A673 (cell line): Measurements from ENCODE around the gene THRB.

ENCODE experiments used
- EZH2 ChIP-seq: fragments of 200-600 bp; sonication (generic); IDR thresholded peaks from 2 replicates; pipeline ENCODE4 v1.6.1; 2017; ENCODE audit warnings: borderline replicate concordance, low read depth, mild to moderate bottlenecking, mixed read lengths, antibody characterized with exemption, low read length; ENCODE audit not compliant: poor library complexity, severe bottlenecking
- TF ChIP-seq, protein P1 (sequence below): fragments of 300-800, 200-600 bp; sonication (generic); conservative IDR thresholded peaks from 2 replicates; pipeline ENCODE4 v1.5.1; 2017; ENCODE audit warnings: low read depth, mild to moderate bottlenecking, antibody characterized with exemption, low read length, moderate library complexity, mixed read lengths

- TF ChIP-seq EZH2: no peak
- TF ChIP-seq, protein P1, sequence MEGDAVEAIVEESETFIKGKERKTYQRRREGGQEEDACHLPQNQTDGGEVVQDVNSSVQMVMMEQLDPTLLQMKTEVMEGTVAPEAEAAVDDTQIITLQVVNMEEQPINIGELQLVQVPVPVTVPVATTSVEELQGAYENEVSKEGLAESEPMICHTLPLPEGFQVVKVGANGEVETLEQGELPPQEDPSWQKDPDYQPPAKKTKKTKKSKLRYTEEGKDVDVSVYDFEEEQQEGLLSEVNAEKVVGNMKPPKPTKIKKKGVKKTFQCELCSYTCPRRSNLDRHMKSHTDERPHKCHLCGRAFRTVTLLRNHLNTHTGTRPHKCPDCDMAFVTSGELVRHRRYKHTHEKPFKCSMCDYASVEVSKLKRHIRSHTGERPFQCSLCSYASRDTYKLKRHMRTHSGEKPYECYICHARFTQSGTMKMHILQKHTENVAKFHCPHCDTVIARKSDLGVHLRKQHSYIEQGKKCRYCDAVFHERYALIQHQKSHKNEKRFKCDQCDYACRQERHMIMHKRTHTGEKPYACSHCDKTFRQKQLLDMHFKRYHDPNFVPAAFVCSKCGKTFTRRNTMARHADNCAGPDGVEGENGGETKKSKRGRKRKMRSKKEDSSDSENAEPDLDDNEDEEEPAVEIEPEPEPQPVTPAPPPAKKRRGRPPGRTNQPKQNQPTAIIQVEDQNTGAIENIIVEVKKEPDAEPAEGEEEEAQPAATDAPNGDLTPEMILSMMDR: no peak
These were observed 204.1 kb downstream of the THRB start for GRCh38 chr3:24290596-24290995.
